GM19397 (cell line): ENCODE data around the gene ZNF772.
A peak's percentile ranks its signal among the peaks of the same experiment; 100 is the strongest.

Experiments
- ATAC-seq: cut with Tn5 transposase; IDR thresholded peaks from one replicate; pipeline ENCODE4 v1.9.1; 2021; ENCODE audit warnings: mild to moderate bottlenecking, moderate library complexity; ENCODE audit not compliant: unreplicated experiment

The ZNF772 gene

GRCh38 chr19:57435062-57435978 lies 42.0 kb downstream of the ZNF772 start, which contains the start of gene ZNF749:
Gene ZNF749 (plus strand): TSS chr19:57435325. CDS start chr19:57435579, 254 bp downstream.
- peak; percentile 97 for ATAC-seq

- peak; percentile 16 for ATAC-seq
Measured at GRCh38 chr19:57434386-57435061, 42.8 kb downstream of the ZNF772 start.

- no peak for ATAC-seq
Measured at GRCh38 chr19:57421037-57421436, 56.3 kb downstream of the ZNF772 start.

- ATAC-seq = no peak
Measured at GRCh38 chr19:57419439-57419838, 57.9 kb downstream of the ZNF772 start.
